Measurements from ENCODE around the gene PRR35.

- TF ChIP-seq POLR2A (IDR thresholded peaks at IDR 0.05) = no peak
- TF ChIP-seq, protein P1, sequence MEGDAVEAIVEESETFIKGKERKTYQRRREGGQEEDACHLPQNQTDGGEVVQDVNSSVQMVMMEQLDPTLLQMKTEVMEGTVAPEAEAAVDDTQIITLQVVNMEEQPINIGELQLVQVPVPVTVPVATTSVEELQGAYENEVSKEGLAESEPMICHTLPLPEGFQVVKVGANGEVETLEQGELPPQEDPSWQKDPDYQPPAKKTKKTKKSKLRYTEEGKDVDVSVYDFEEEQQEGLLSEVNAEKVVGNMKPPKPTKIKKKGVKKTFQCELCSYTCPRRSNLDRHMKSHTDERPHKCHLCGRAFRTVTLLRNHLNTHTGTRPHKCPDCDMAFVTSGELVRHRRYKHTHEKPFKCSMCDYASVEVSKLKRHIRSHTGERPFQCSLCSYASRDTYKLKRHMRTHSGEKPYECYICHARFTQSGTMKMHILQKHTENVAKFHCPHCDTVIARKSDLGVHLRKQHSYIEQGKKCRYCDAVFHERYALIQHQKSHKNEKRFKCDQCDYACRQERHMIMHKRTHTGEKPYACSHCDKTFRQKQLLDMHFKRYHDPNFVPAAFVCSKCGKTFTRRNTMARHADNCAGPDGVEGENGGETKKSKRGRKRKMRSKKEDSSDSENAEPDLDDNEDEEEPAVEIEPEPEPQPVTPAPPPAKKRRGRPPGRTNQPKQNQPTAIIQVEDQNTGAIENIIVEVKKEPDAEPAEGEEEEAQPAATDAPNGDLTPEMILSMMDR (IDR thresholded peaks at IDR 0.05) = no peak
Observed at GRCh38 chr16:560204-560700, at the start of gene PRR35.
